ENCODE data around the gene PACRG.

GRCh38 chr6:162943369-162943768 is 215.6 kb downstream of the PACRG start:
- no peak for TF ChIP-seq POLR2A (IDR thresholded peaks at IDR 0.05; ENCODE audit: low read depth, low read length)
- no peak for TF ChIP-seq POLR2AphosphoS5 (IDR thresholded peaks at IDR 0.05; ENCODE audit: low read depth, low read length)
- no peak for TF ChIP-seq TAF1 (IDR thresholded peaks at IDR 0.05; ENCODE audit: borderline replicate concordance, low read depth, low read length)

Data from GM12892 (cell line).